ENCODE measurements around the gene RBMS1.

DNA sequence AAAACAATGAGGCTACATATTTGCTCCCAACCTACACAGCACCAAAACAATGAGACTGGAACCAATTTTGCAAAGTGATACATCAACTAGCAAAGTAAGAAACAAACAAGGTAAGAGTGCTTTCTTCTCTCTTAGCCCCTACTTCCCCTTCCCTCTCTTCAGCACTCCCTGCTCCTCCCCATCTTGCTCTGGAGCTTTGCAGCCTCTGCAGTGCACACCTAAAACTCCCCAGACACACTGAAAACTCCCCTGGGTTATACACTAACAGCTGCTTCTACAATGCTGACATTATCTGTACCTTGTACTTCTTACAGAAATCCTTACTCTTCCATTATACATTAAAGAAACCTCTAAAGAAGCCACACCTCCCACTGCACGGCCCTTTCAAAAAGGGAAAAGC, 93.7 kb downstream of the RBMS1 start:
- TF ChIP-seq CTCF (conservative IDR thresholded peaks at IDR 0.05 in 1 of 2, IDR thresholded peaks at IDR 0.05 in 1 of 2; ENCODE audit: extremely low read depth in 1 of 2, insufficient read depth in 1 of 2, low read depth in 1 of 2, low read length in 2 of 2) (no peak), EZH2 (IDR thresholded peaks at IDR 0.05; ENCODE audit: borderline replicate concordance, low read length) (no peak)
